B cell (primary cell): ENCODE results near the gene NUBPL. TPM values are rescaled to one million over a fixed set of nuclear protein-coding genes. Genes with fewer than 3 reads are reported as not detected.

Experiments used
- ATAC-seq: fragments of 200-7000 bp; cut with Tn5 transposase; one replicate; pipeline ENCODE4 v1.10.0; 2021; ENCODE audit warnings: low read depth, mild to moderate bottlenecking, moderate number of reproducible peaks, moderate library complexity
- CTCF ChIA-PET: fragments of 350-600 bp; sonication (Branson Sonifier 250); formaldehyde crosslinking; loops from one replicate; lab custom pipeline; 2021; ENCODE audit warnings: antibody characterized with exemption, inconsistent platforms; lab: Charles Lee
- POLR2A ChIA-PET: fragments of 350-600 bp; sonication (Branson Sonifier 250); formaldehyde crosslinking; loops from one replicate; lab custom pipeline; 2021; ENCODE audit warnings: antibody characterized with exemption; lab: Charles Lee
- DNase-seq: peaks from one replicate; pipeline ENCODE4 v3.0.0; 2013
- H2AFZ ChIP-seq: 2 replicates; pipeline ENCODE4 v1.6.1; 2012; ENCODE audit warnings: mild to moderate bottlenecking, low read depth, low read length; ENCODE audit not compliant: insufficient read depth, poor library complexity, severe bottlenecking
- H3K27ac ChIP-seq, 2 donors: 1 replicate in 1 of 2; 2 replicates in 1 of 2; pipeline ENCODE4 v1.5.1; 2012 to 2013; ENCODE audit warnings: low read length in 2 of 2, mild to moderate bottlenecking in 2 of 2, moderate library complexity in 1 of 2
- H3K27me3 ChIP-seq, 4 experiments: fragments of 200-600 bp in 1 of 4; sonication (generic) in 1 of 4; replicated peaks in 1 of 4; 1 replicate in 2 of 4; 2 replicates in 2 of 4; pipeline versions ENCODE4 v1.6.1 to v1.7.0; 2013 to 2016; ENCODE audit warnings: low read length in 3 of 4, mild to moderate bottlenecking in 2 of 4, mixed read lengths in 1 of 4, moderate library complexity in 1 of 4; ENCODE audit not compliant: insufficient read depth in 4 of 4, control insufficient read depth in 3 of 4; ENCODE audit errors: control extremely low read depth in 1 of 4
- H3K36me3 ChIP-seq, 2 experiments: replicated peaks in 1 of 2; 1 replicate in 1 of 2; 2 replicates in 1 of 2; pipeline versions ENCODE4 v1.6.1 to v1.7.1; 2013; ENCODE audit warnings: low read length in 1 of 2; ENCODE audit not compliant: insufficient read depth in 2 of 2, control insufficient read depth in 1 of 2; ENCODE audit errors: control extremely low read depth in 1 of 2, extremely low read depth in 1 of 2
- H3K4me1 ChIP-seq, 2 donors: fragments of 200-600 bp in 1 of 2; sonication (generic) in 1 of 2; 1 replicate in 1 of 2; 2 replicates in 1 of 2; pipeline versions ENCODE4 v1.5.1 to v1.6.1; 2013 to 2017; ENCODE audit warnings: low read length in 2 of 2; ENCODE audit not compliant: control insufficient read depth in 2 of 2, insufficient read depth in 2 of 2
- H3K4me2 ChIP-seq: replicated peaks from 2 replicates; pipeline ENCODE3; 2012; ENCODE audit warnings: mild to moderate bottlenecking, low read depth, low read length; ENCODE audit not compliant: poor library complexity, severe bottlenecking
- H3K4me3 ChIP-seq, 5 experiments: fragments of 200-600 bp in 1 of 5; sonication (generic) in 1 of 5; 1 replicate in 3 of 5; 2 replicates in 2 of 5; pipeline versions ENCODE4 v1.5.1 to v1.7.0; 2011 to 2016; ENCODE audit warnings: low read length in 4 of 5, mild to moderate bottlenecking in 4 of 5, low read depth in 2 of 5, control low read depth in 1 of 5, moderate library complexity in 1 of 5; ENCODE audit not compliant: insufficient read depth in 1 of 5; ENCODE audit errors: control extremely low read depth in 1 of 5, extremely low read depth in 1 of 5
- H3K79me2 ChIP-seq: fragments of 200-600 bp; sonication (generic); one replicate; pipeline ENCODE4 v1.6.0; 2016; ENCODE audit warnings: low read length; ENCODE audit not compliant: control insufficient read depth, insufficient read depth
- H3K9ac ChIP-seq: fragments of 200-600 bp; sonication (generic); 2 replicates; pipeline ENCODE4 v1.6.1; 2017; ENCODE audit warnings: mild to moderate bottlenecking, low read length, moderate library complexity
- H3K9me3 ChIP-seq, 3 donors: one replicate each; pipeline versions ENCODE4 v1.6.1 to v1.7.1; 2013; ENCODE audit warnings: low read length in 2 of 3; ENCODE audit not compliant: control insufficient read depth in 2 of 3, insufficient read depth in 1 of 3; ENCODE audit errors: control extremely low read depth in 1 of 3
- H4K20me1 ChIP-seq: 2 replicates; pipeline ENCODE4 v1.6.0; 2012; ENCODE audit warnings: mild to moderate bottlenecking, low read length; ENCODE audit not compliant: insufficient read depth, control insufficient read depth, poor library complexity, severe bottlenecking
- H3K27ac Mint-ChIP-seq: one replicate; pipeline ENCODE4 v1.8.0; 2021; ENCODE audit warnings: mixed read lengths
- H3K27me3 Mint-ChIP-seq: one replicate; pipeline ENCODE4 v1.8.0; 2021; ENCODE audit warnings: mixed read lengths
- H3K4me1 Mint-ChIP-seq: one replicate; pipeline ENCODE4 v1.8.0; 2021; ENCODE audit warnings: mixed read lengths
- H3K4me3 Mint-ChIP-seq: one replicate; pipeline ENCODE4 v1.8.0; 2021; ENCODE audit warnings: mixed read lengths
- H3K9me3 Mint-ChIP-seq: one replicate; pipeline ENCODE4 v1.8.0; 2022; ENCODE audit warnings: mixed read lengths; ENCODE audit not compliant: insufficient read depth
- EZH2 ChIP-seq: IDR thresholded peaks from 2 replicates; pipeline ENCODE4 v1.6.1; 2012; ENCODE audit warnings: borderline replicate concordance, low read depth, mild to moderate bottlenecking, moderate library complexity, low read length; ENCODE audit not compliant: insufficient read depth, poor library complexity, severe bottlenecking
- WGBS: methylation state at CpG from one replicate; pipeline ENCODE4 v1.1.5; 2013; ENCODE audit warnings: missing lambda C conversion rate; ENCODE audit not compliant: insufficient coverage; 5-methylcytosine and 5-hydroxymethylcytosine counted together
- intact Hi-C: fragments of 100-400 bp; cut with micrococcal nuclease; formaldehyde crosslinking; loops from one replicate; pipeline ENCODE4 v1.10.0; 2022
- polyA plus RNA-seq: library from polyadenylated mRNA; depleted of rRNA; stranded (reverse); fragments of >200 nt; gene quantifications from 2 replicates; pipeline ENCODE4 v1.2.3, GENCODE V29; 2012
- total RNA-seq, 2 donors: library from RNA; stranded (reverse); fragments of 120-200 nt in 1 of 2; gene quantifications; 1 replicate in 1 of 2; 2 replicates in 1 of 2; pipeline versions ENCODE4 v1.2.3 to v1.2.4, GENCODE V29; 2013 to 2022
- TF ChIP-seq, protein P1 (sequence below): fragments of 200-600 bp; IDR thresholded peaks from one replicate; pipeline ENCODE4 v1.8.0; 2022; ENCODE audit warnings: antibody characterized with exemption, mild to moderate bottlenecking

Gene NUBPL
- total and polyA plus RNA-seq, 2 donors (not counting 1 experiment from before 2014, with no cell fraction given) = 1.9 to 14.2 TPM

DNA sequence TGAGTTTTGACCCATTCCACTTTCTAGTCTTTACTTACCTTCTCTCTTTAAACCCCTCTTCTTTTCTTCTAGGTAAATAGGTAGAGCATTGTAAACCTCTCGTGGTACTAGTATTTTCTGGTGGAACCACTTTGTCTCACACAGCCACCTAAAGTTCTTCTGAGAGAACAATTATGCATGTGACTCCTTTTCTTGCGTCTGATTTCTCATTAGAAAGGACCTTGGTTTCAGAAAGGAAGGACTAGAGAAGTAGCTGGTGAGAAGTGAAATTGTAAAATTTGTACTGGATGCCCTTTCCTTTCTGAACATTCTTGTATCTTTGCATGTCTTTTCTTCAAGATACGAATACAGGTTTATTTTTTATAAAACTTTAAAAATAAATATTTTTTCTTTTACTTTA, 99.0 kb downstream of the NUBPL start:
- no CpG with 5 or more reads among the region's 3 CpGs for WGBS

DNA sequence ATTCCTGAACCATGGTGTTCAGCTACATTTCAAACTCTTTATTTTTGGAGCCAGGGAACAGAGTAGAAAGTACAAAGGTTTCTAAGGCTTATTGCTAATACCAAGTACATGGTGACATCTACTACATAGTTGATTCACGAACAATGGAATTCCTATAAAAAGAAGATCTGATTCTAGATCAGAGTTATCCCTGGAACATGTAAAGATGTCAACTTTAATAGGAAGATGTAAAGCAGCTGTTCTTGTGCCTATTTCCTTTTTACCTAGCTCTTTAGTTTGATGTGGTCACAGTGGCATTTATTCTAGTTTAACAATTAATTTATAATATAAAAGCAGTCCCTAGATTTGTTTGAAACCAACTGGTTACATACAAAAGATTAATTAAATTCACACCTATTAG, 99.5 kb downstream of the NUBPL start:
- Histone ChIP-seq H3K4me2 (no peak overlapping the region), H3K4me1 (no peaks in the 10 kb centered on the region), H3K27ac (no peak overlapping the region), H4K20me1 (no peaks in the 10 kb centered on the region), H3K4me3 (no peak overlapping the region), H2AFZ (no peak overlapping the region), H3K9me3 (no peaks in the 10 kb centered on the region), H3K79me2 (no peaks in the 10 kb centered on the region), H3K9ac (no peak overlapping the region), H3K27me3 (no peaks in the 10 kb centered on the region), H3K36me3 (no peaks in the 10 kb centered on the region)
- peaks cover 12% of the 10 kb centered on the region for H3K4me1 Mint-ChIP-seq
- no CpG with 5 or more reads among the region's 1 CpG for WGBS
- ATAC-seq = no peak
- H3K4me3 Mint-ChIP-seq = no peak overlapping the region
- H3K27ac Mint-ChIP-seq = no peak overlapping the region
- ChIA-PET POLR2A (no interaction called here), CTCF (no interaction called here)
- no peaks in the 10 kb centered on the region for H3K27me3 Mint-ChIP-seq
- no peak for TF ChIP-seq EZH2
- TF ChIP-seq, protein P1, sequence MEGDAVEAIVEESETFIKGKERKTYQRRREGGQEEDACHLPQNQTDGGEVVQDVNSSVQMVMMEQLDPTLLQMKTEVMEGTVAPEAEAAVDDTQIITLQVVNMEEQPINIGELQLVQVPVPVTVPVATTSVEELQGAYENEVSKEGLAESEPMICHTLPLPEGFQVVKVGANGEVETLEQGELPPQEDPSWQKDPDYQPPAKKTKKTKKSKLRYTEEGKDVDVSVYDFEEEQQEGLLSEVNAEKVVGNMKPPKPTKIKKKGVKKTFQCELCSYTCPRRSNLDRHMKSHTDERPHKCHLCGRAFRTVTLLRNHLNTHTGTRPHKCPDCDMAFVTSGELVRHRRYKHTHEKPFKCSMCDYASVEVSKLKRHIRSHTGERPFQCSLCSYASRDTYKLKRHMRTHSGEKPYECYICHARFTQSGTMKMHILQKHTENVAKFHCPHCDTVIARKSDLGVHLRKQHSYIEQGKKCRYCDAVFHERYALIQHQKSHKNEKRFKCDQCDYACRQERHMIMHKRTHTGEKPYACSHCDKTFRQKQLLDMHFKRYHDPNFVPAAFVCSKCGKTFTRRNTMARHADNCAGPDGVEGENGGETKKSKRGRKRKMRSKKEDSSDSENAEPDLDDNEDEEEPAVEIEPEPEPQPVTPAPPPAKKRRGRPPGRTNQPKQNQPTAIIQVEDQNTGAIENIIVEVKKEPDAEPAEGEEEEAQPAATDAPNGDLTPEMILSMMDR = no peak
- DNase-seq = no peak
- no peaks in the 10 kb centered on the region for H3K9me3 Mint-ChIP-seq
- intact Hi-C loops = no loop called here

More for the DNA sequence above, 99.0 kb downstream of the NUBPL start:
- no peak overlapping the region for H3K27ac Mint-ChIP-seq
- Histone ChIP-seq H3K9me3 (no peaks in the 10 kb centered on the region), H3K4me2 (no peak overlapping the region), H2AFZ (no peak overlapping the region), H3K4me3 (no peak overlapping the region), H3K9ac (no peak overlapping the region), H3K36me3 (no peaks in the 10 kb centered on the region), H4K20me1 (no peaks in the 10 kb centered on the region), H3K27ac (no peak overlapping the region), H3K79me2 (no peaks in the 10 kb centered on the region), H3K4me1 (no peaks in the 10 kb centered on the region), H3K27me3 (no peaks in the 10 kb centered on the region)
- ChIA-PET POLR2A (no interaction called here), CTCF (no interaction called here)
- DNase-seq = no peak
- H3K4me3 Mint-ChIP-seq = no peak overlapping the region
- H3K4me1 Mint-ChIP-seq = peaks cover 12% of the 10 kb centered on the region
- no peak for ATAC-seq
- intact Hi-C loops = no loop called here
- no peaks in the 10 kb centered on the region for H3K9me3 Mint-ChIP-seq
- no peaks in the 10 kb centered on the region for H3K27me3 Mint-ChIP-seq
- TF ChIP-seq, protein P1 = no peak
- no peak for TF ChIP-seq EZH2
